Upper lobe of left lung (tissue), 4 donors: ENCODE data around the gene PTDSS2.

Source experiments
- EP300 ChIP-seq, 4 donors: sonication (generic); formaldehyde crosslinking; IDR thresholded peaks; one replicate each; pipeline ENCODE4 v1.5.1; 2017; ENCODE audit warnings: antibody characterized with exemption in 4 of 4, control low read depth in 2 of 4
- POLR2A ChIP-seq, 4 donors: fragments of 450-650 bp; IDR thresholded peaks; one replicate each; pipeline ENCODE4 v1.5.1; 2016 to 2017; ENCODE audit warnings: antibody characterized with exemption in 4 of 4, mild to moderate bottlenecking in 2 of 4
- POLR2AphosphoS5 ChIP-seq, 2 donors: sonication (generic); formaldehyde crosslinking; IDR thresholded peaks; one replicate each; pipeline ENCODE4 v1.5.1; 2017; ENCODE audit warnings: antibody characterized with exemption in 2 of 2
- TF ChIP-seq, protein P1 (sequence below), 6 experiments: fragments of 450-650 bp in 4 of 6; fragments of 200-600 bp in 2 of 6; sonication (generic) in 2 of 6; IDR thresholded peaks; one replicate each; pipeline ENCODE4 v1.5.1; 2016 to 2019; ENCODE audit warnings: antibody characterized with exemption in 6 of 6

DNA sequence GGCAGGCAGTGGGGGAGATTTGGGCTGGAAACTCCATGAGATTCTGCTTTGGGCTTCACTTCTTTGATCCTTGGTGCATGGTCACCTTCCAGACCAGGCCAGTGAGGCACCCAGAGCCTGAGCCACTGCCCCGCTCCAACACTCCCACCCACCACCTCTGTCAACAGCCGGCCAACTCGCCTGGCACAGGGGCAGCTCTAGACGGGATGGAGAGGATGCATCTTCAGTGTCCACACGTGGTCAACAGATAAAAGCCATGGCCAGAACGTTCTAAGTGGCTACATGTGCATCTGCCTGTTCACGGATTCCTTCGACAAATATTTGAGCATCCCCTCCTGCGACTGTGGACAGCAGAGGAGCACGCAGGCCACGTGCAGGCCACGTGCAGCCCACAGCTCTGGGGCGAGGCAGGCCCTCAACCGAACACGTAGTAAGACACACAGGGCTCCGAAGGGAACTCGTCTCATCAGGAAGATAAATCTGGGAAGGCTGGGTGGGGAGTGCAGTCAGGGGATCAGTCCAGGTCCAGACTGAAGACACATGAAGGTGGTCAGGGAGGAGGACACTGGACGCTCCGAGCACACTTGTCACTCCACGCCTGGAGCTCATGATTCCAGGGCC, 88.5 kb downstream of the PTDSS2 start:
- TF ChIP-seq, protein P1, sequence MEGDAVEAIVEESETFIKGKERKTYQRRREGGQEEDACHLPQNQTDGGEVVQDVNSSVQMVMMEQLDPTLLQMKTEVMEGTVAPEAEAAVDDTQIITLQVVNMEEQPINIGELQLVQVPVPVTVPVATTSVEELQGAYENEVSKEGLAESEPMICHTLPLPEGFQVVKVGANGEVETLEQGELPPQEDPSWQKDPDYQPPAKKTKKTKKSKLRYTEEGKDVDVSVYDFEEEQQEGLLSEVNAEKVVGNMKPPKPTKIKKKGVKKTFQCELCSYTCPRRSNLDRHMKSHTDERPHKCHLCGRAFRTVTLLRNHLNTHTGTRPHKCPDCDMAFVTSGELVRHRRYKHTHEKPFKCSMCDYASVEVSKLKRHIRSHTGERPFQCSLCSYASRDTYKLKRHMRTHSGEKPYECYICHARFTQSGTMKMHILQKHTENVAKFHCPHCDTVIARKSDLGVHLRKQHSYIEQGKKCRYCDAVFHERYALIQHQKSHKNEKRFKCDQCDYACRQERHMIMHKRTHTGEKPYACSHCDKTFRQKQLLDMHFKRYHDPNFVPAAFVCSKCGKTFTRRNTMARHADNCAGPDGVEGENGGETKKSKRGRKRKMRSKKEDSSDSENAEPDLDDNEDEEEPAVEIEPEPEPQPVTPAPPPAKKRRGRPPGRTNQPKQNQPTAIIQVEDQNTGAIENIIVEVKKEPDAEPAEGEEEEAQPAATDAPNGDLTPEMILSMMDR (IDR thresholded peaks at IDR 0.05): no peak
- no peak for TF ChIP-seq POLR2A (IDR thresholded peaks at IDR 0.05)
- no peak for TF ChIP-seq POLR2AphosphoS5 (IDR thresholded peaks at IDR 0.05)
- no peak for TF ChIP-seq EP300 (IDR thresholded peaks at IDR 0.05)
